Heart left ventricle (tissue), 16 donors: Measurements from ENCODE around the gene COMMD1. TPM values are rescaled to one million over a fixed set of nuclear protein-coding genes. Genes with fewer than 3 reads are reported as not detected.
"Not testable (repeated sequence)": the region's sequence is repeated elsewhere in the genome, so short reads cannot be mapped to it uniquely, and the experiment has no call there.

ENCODE experiments used
- ATAC-seq, 4 donors: fragments of 200-7000 bp; cut with Tn5 transposase; one replicate each; pipeline ENCODE4 v1.9.1; 2020 to 2022; ENCODE audit warnings: moderate library complexity in 4 of 4, mild to moderate bottlenecking in 3 of 4, moderate number of reproducible peaks in 1 of 4
- DNase-seq, 5 donors: peaks; one replicate each; pipeline ENCODE4 v3.0.0-alpha.2; 2020
- H3K27ac ChIP-seq, 12 donors: fragments of 200-600 bp; sonication (generic) in 4 of 12; one replicate each; pipeline versions ENCODE4 v1.5.0 to v1.8.0; 2016 to 2022; ENCODE audit warnings: mild to moderate bottlenecking in 2 of 12
- H3K27me3 ChIP-seq, 9 donors: fragments of 200-600 bp; sonication (generic) in 2 of 9; one replicate each; pipeline versions ENCODE4 v1.5.1 to v1.8.0; 2016 to 2022; ENCODE audit warnings: mild to moderate bottlenecking in 3 of 9
- H3K36me3 ChIP-seq, 9 donors: fragments of 200-600 bp; sonication (generic) in 2 of 9; one replicate each; pipeline versions ENCODE4 v1.5.0 to v1.8.0; 2018 to 2022; ENCODE audit warnings: mild to moderate bottlenecking in 2 of 9
- H3K4me1 ChIP-seq, 12 donors: fragments of 200-600 bp; sonication (generic) in 4 of 12; one replicate each; pipeline versions ENCODE4 v1.5.0 to v1.8.0; 2016 to 2022; ENCODE audit warnings: mild to moderate bottlenecking in 3 of 12
- H3K4me3 ChIP-seq, 12 donors: fragments of 200-600 bp; sonication (generic) in 4 of 12; one replicate each; pipeline versions ENCODE4 v1.5.0 to v1.8.0; 2017 to 2022; ENCODE audit warnings: mild to moderate bottlenecking in 9 of 12, moderate library complexity in 4 of 12
- H3K9me3 ChIP-seq, 12 donors: fragments of 200-600 bp; sonication (generic) in 4 of 12; one replicate each; pipeline versions ENCODE4 v1.5.0 to v1.8.0; 2016 to 2022; ENCODE audit warnings: mild to moderate bottlenecking in 1 of 12
- CTCF ChIP-seq, 12 donors: fragments of 200-600 bp; sonication (generic) in 4 of 12; IDR thresholded peaks; one replicate each; pipeline versions ENCODE4 v1.5.0 to v1.8.0; 2018 to 2022; ENCODE audit warnings: antibody characterized with exemption in 12 of 12, mild to moderate bottlenecking in 5 of 12
- POLR2A ChIP-seq, 2 donors: fragments of 450-650 bp; IDR thresholded peaks; one replicate each; pipeline ENCODE4 v1.6.1; 2017; ENCODE audit warnings: antibody characterized with exemption in 2 of 2, mild to moderate bottlenecking in 2 of 2, moderate library complexity in 2 of 2
- WGBS, 4 donors: extraction: QIAGEN DNeasy Blood & Tissue Kit in 2 of 4; methylation state at CpG; one replicate each; pipeline versions ENCODE4 v1.1.5 to v1.1.7; 2013 to 2018; 5-methylcytosine and 5-hydroxymethylcytosine counted together
- intact Hi-C, 10 donors: fragments of 100-400 bp; cut with DNase I; formaldehyde crosslinking; loops; one replicate each; pipeline versions ENCODE4 v1.11.1 to v1.14.2; 2022
- long read RNA-seq, 3 donors: library from polyadenylated mRNA; unstranded; transcript quantifications; one replicate each; pipeline ENCODE4 v2.0.0, GENCODE V29; 2020 to 2021
- polyA plus RNA-seq, 2 donors: library from polyadenylated mRNA; stranded (reverse); fragments of 200-250 nt; gene quantifications; one replicate each; pipeline ENCODE4 v1.2.3, GENCODE V29; 2013
- total RNA-seq, 9 donors: library from RNA; depleted of rRNA in 2 of 9; stranded (reverse); fragments of >200 nt in 2 of 9; fragmentation: NEBNext Ultra II Directional in 3 of 9; extraction: Animal tissue kit (Norgen Biotek cat#: 25700) in 3 of 9; gene quantifications; one replicate each; pipeline versions ENCODE4 v1.1.0 to v1.2.4, GENCODE V29; 2016 to 2023
- donor health status: ischemic (EF 13 %, LVEDD 7.1; RV severe dilation, severe dysfunction).
- donor health status: healthy with polysubstance abuse.
- donor health status: DM: no; HTN: yes; CAD: no.
- donor health status: DM: no; HTN: no; CAD: no.
- donor health status: ischemic (EF 25% LVEDD 6.9; RV normal size, moderate dysfunction).
- donor health status: ischemic (EF 25% LVEDD 5.7; RV mildly dilated, moderate dysfunction).
- donor health status: healthy.
- donor health status: DM: yes; HTN: yes; CAD: no.
- donor health status: ischemic (EF 35%, LVEDD 5.7; RV mildly dilated, moderate dysfunction).
- donor health status: nonischemic (EF 11% LVEDD 7.7; RV severe dilation, severe dysfunction).
- donor health status: DM: yes; HTN: yes; CAD: no.
- donor health status: PGD.
- donor health status: ischemic (EF 29% LVEDD 5.4; RV normal size, mild dysfunction).
- donor health status: nonischemic (EF 23%, LVEDD 6.1; RV moderate dilation, normal function).

COMMD1 gene
- total RNA-seq (10 to 100 TPM; 50.1 to 79.6 (median 64.2) TPM), polyA plus RNA-seq (10 to 100 TPM; 71.4 to 99.5 TPM)
- long read RNA-seq, donor 1, transcript COMMD1-201 (3 exons, 911 nt), result major isoform, 25 of 29 reads
- long read RNA-seq, donor 1, partial matches to known transcripts, result 1 of 29 reads
- long read RNA-seq, donor 1, other reads (novel, unspliced or antisense), result 2 of 29 reads
- long read RNA-seq, donor 2, transcript COMMD1-201 (3 exons, 911 nt), result major isoform, 17 of 30 reads
- long read RNA-seq, donor 2, partial matches to known transcripts, result 2 of 30 reads
- long read RNA-seq, donor 2, other reads (novel, unspliced or antisense), result 10 of 30 reads
- long read RNA-seq, donor 3, transcript COMMD1-201 (3 exons, 911 nt), result major isoform, 19 of 20 reads
- long read RNA-seq, donor 3, partial matches to known transcripts, result 0 of 20 reads
- long read RNA-seq, donor 3, other reads (novel, unspliced or antisense), result 1 of 20 reads

GRCh38 chr2:61905372-61906185 is at the start of gene COMMD1:
TSS of gene COMMD1 (plus strand) at chr2:61905674. CDS start at chr2:61905679, 5 bp downstream.
- DNase-seq, result peak; percentile 83 to 91 (median 88)
- 1 to 2% (median 1%) methylated on average over 15 to 33 of the region's 33 CpGs for WGBS, 4 donors
- intact Hi-C loops, result no loop called here
- no peaks in the 10 kb centered on the region for H3K27me3 ChIP-seq
- peak within 1 kb of the TSS; percentile 57 to 90 (median 76) for H3K4me3 ChIP-seq
- no peaks in the 10 kb centered on the region for H3K36me3 ChIP-seq
- H3K27ac ChIP-seq, result peak within 1 kb of the TSS in 11 of 12 donors; percentile 47 to 80 (median 73)
- peak; percentile 92 to 99 (median 98) for ATAC-seq
- TF ChIP-seq POLR2A (IDR thresholded peaks at IDR 0.05), result peak in 1 of 2 donors; percentile 58
- no peak for TF ChIP-seq CTCF (IDR thresholded peaks at IDR 0.05)
- H3K9me3 ChIP-seq, result no peaks in the 10 kb centered on the region
- H3K4me1 ChIP-seq, result peaks cover 0 to 41% (median 17%) of the 10 kb centered on the region in 12 donors

GRCh38 chr2:61857224-61857623 is 48.2 kb upstream of the COMMD1 start:
- peaks cover 0 to 1% (median 0%) of the 10 kb centered on the region in 9 donors for H3K36me3 ChIP-seq
- no peaks in the 10 kb centered on the region for H3K27me3 ChIP-seq
- TF ChIP-seq CTCF (IDR thresholded peaks at IDR 0.05) (no peak), POLR2A (IDR thresholded peaks at IDR 0.05) (no peak)
- H3K9me3 ChIP-seq, result peaks cover 0 to 8% (median 0%) of the 10 kb centered on the region in 12 donors
- 72 to 75% (median 74%) methylated on average over 3 of the region's 3 CpGs for WGBS, 4 donors
- H3K27ac ChIP-seq, result no peak overlapping the region
- H3K4me1 ChIP-seq, result peaks cover 0 to 17% (median 7%) of the 10 kb centered on the region in 12 donors
- no peak overlapping the region for H3K4me3 ChIP-seq
- no peak for ATAC-seq
- no peak for DNase-seq
- intact Hi-C loops, result no loop called here

GRCh38 chr2:61862085-61862484 is 43.4 kb upstream of the COMMD1 start:
- no peak for TF ChIP-seq POLR2A (IDR thresholded peaks at IDR 0.05)
- TF ChIP-seq CTCF (IDR thresholded peaks at IDR 0.05), result no peak
- DNase-seq (no peak), ATAC-seq (no peak)
- no peak overlapping the region for H3K4me3 ChIP-seq
- intact Hi-C loops, result no loop called here
- no peaks in the 10 kb centered on the region for H3K4me1 ChIP-seq
- 92 to 98% (median 97%) methylated on average over 5 of the region's 5 CpGs for WGBS, 4 donors
- H3K27ac ChIP-seq, result no peak overlapping the region
- H3K9me3 ChIP-seq, result peaks cover 0 to 13% (median 0%) of the 10 kb centered on the region in 12 donors
- H3K27me3 ChIP-seq, result no peaks in the 10 kb centered on the region
- peaks cover 0 to 39% (median 30%) of the 10 kb centered on the region in 9 donors for H3K36me3 ChIP-seq

GRCh38 chr2:61866482-61867089 is 38.9 kb upstream of the COMMD1 start:
- DNase-seq, H3K4me3 ChIP-seq, H3K27ac ChIP-seq, H3K27me3 ChIP-seq, ATAC-seq, H3K4me1 ChIP-seq, intact Hi-C loops: not testable (repeated sequence)
- peaks cover 0 to 81% (median 75%) of the 10 kb centered on the region in 9 donors for H3K36me3 ChIP-seq
- 95 to 98% (median 97%) methylated on average over 14 of the region's 14 CpGs for WGBS, 4 donors
- peaks cover 0 to 12% (median 0%) of the 10 kb centered on the region in 12 donors for H3K9me3 ChIP-seq
